Parathyroid adenoma (tissue), 2 donors: ENCODE results near the gene OTOG.

Experiments used
- H2AFZ ChIP-seq: fragments of 300-600 bp; sonication (generic); one replicate; pipeline ENCODE4 v1.7.0; 2017; ENCODE audit warnings: antibody characterized with exemption, mild to moderate bottlenecking
- H3K27ac ChIP-seq: fragments of 300-600 bp; sonication (generic); one replicate; pipeline ENCODE4 v1.7.0; 2017
- H3K27me3 ChIP-seq: fragments of 300-600 bp; sonication (generic); one replicate; pipeline ENCODE4 v1.7.0; 2017; ENCODE audit warnings: low read length; ENCODE audit not compliant: control insufficient read depth, insufficient read depth
- H3K36me3 ChIP-seq: fragments of 300-600 bp; sonication (generic); one replicate; pipeline ENCODE4 v1.7.0; 2017; ENCODE audit warnings: low read length; ENCODE audit not compliant: control insufficient read depth, insufficient read depth
- H3K4me1 ChIP-seq: fragments of 300-600 bp; sonication (generic); one replicate; pipeline ENCODE4 v1.7.0; 2017; ENCODE audit warnings: control low read depth
- H3K4me2 ChIP-seq: fragments of 300-600 bp; sonication (generic); one replicate; pipeline ENCODE4 v1.7.0; 2017; ENCODE audit warnings: low read length
- H3K4me3 ChIP-seq: fragments of 300-600 bp; sonication (generic); one replicate; pipeline ENCODE4 v1.7.0; 2017; ENCODE audit warnings: low read depth, low read length
- H3K79me2 ChIP-seq: fragments of 300-600 bp; sonication (generic); one replicate; pipeline ENCODE4 v1.7.0; 2017; ENCODE audit warnings: control low read depth
- H3K9ac ChIP-seq: fragments of 300-600 bp; sonication (generic); one replicate; pipeline ENCODE4 v1.7.0; 2017; ENCODE audit warnings: mild to moderate bottlenecking
- H3K9me3 ChIP-seq: fragments of 300-600 bp; sonication (generic); one replicate; pipeline ENCODE4 v1.7.0; 2017; ENCODE audit warnings: low read length; ENCODE audit not compliant: control insufficient read depth
- TF ChIP-seq, protein P1 (sequence below): fragments of 300-600 bp; sonication (generic); IDR thresholded peaks from one replicate; pipeline ENCODE4 v1.7.0; 2017; ENCODE audit warnings: antibody characterized with exemption, mild to moderate bottlenecking
- donor health status: primary hyperparathyroidism.

Gene OTOG

DNA sequence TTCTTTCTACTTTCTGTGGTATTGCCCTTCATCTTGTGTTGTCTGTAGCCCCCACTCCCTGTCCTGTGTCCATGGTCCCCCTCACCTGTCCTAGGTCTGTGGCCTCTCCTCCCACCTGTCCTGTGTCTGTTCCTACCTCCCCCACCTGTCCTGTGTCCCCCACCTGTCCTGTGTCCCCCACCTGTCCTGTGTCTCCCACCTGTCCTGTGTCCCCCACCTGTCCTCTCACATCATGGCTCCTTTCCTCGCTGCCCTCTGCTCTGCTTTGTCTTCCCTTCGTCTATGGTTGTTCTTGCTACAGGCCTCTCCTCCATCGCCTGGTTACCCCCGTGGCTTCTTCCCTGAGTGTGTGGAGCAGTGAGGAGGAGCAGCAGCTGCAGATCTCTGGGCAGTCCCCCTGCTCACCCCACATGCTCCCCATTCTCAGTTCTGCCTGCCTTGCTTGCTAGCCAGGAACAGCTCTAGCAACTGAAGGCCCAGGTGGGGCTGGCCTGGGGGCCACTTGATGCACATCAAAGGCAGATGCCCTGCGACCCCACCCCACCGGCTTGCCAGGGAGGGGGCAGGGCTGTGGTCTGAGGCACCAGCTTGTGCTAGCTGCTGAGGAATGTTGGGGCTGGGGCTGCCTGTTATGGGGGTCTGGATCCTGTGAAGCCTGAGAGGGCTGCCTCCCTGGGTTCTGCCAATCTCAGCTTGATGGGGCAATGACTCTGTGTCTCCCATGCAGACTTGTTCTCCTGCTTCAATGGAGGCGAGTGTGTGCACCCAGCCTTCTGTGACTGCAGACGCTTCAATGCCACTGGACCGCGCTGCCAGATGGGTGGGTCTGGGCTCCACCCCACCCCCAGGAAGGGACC, 5.6 kb downstream of the OTOG start:
- no peak overlapping the region for H3K4me2 ChIP-seq
- H3K9me3 ChIP-seq, result no peaks in the 10 kb centered on the region
- H3K9ac ChIP-seq, result no peak overlapping the region
- no peaks in the 10 kb centered on the region for H3K27me3 ChIP-seq
- no peak overlapping the region for H3K27ac ChIP-seq
- no peak overlapping the region for H3K4me3 ChIP-seq
- H3K36me3 ChIP-seq, result no peaks in the 10 kb centered on the region
- H2AFZ ChIP-seq, result no peak overlapping the region
- no peaks in the 10 kb centered on the region for H3K79me2 ChIP-seq
- TF ChIP-seq, protein P1, sequence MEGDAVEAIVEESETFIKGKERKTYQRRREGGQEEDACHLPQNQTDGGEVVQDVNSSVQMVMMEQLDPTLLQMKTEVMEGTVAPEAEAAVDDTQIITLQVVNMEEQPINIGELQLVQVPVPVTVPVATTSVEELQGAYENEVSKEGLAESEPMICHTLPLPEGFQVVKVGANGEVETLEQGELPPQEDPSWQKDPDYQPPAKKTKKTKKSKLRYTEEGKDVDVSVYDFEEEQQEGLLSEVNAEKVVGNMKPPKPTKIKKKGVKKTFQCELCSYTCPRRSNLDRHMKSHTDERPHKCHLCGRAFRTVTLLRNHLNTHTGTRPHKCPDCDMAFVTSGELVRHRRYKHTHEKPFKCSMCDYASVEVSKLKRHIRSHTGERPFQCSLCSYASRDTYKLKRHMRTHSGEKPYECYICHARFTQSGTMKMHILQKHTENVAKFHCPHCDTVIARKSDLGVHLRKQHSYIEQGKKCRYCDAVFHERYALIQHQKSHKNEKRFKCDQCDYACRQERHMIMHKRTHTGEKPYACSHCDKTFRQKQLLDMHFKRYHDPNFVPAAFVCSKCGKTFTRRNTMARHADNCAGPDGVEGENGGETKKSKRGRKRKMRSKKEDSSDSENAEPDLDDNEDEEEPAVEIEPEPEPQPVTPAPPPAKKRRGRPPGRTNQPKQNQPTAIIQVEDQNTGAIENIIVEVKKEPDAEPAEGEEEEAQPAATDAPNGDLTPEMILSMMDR, result no peak
- H3K4me1 ChIP-seq, result no peaks in the 10 kb centered on the region

DNA sequence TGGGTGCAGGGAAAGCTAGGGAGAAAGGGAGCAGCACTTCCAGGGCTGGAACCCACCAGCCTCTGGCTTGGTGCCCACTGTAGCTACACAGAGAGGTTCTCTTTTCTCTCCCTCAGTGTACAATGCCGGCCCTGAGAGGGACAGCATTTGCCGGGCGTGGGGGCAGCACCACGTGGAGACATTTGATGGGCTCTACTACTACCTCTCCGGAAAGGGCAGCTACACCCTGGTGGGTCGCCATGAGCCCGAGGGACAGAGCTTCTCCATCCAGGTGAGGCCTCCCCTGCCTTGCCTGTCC, 6.1 kb downstream of the OTOG start:
- Histone ChIP-seq H3K27ac (no peak overlapping the region), H3K4me1 (no peaks in the 10 kb centered on the region), H3K27me3 (no peaks in the 10 kb centered on the region), H3K9me3 (no peaks in the 10 kb centered on the region), H3K4me3 (no peak overlapping the region), H2AFZ (no peak overlapping the region), H3K9ac (no peak overlapping the region), H3K36me3 (no peaks in the 10 kb centered on the region), H3K4me2 (no peak overlapping the region), H3K79me2 (no peaks in the 10 kb centered on the region)
- TF ChIP-seq, protein P1, result no peak

DNA sequence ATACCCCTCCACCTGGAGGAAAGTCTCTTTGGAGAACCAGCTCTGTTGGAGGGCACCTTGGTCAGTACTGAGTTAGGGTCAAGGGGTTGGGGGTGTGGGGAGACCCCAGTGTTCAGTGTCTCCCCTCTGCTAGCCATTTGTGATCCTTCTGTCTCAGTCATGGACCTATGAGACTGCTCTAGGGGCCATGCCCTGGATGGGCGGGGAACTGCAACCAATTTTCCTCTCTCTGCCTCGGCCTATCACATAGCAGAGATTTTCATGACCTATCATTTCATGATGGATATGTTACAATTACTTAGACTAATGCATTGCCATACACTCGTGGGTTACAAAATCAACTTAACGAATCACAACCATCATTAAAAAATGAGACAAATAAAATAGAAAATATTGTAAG, 7.4 kb downstream of the OTOG start:
- H3K9ac ChIP-seq, result no peak overlapping the region
- no peaks in the 10 kb centered on the region for H3K9me3 ChIP-seq
- TF ChIP-seq, protein P1, result no peak
- no peaks in the 10 kb centered on the region for H3K79me2 ChIP-seq
- no peaks in the 10 kb centered on the region for H3K4me1 ChIP-seq
- H3K27ac ChIP-seq, result no peak overlapping the region
- H3K4me3 ChIP-seq, result no peak overlapping the region
- H3K4me2 ChIP-seq, result no peak overlapping the region
- H2AFZ ChIP-seq, result no peak overlapping the region
- no peaks in the 10 kb centered on the region for H3K36me3 ChIP-seq
- H3K27me3 ChIP-seq, result no peaks in the 10 kb centered on the region

DNA sequence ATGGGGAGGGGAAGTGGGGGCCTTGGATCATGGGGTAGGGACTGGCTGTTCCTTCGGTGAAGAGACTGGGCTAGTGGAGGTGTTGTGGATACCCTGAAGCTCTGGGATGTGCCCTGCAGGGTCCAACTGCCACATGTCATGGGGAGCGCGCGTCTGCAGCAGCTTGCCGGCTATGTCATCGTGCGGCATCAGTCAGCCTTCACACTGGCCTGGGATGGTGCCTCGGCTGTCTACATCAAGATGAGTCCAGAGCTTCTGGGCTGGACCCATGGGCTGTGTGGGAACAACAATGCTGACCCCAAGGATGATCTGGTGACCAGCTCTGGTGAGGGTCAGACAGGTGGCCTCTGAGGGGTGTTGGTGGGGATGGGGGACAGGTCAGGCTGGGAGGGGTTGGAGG, 9.9 kb downstream of the OTOG start:
- TF ChIP-seq, protein P1, result no peak
- H3K27ac ChIP-seq, result no peak overlapping the region
- H3K36me3 ChIP-seq, result no peaks in the 10 kb centered on the region
- no peaks in the 10 kb centered on the region for H3K27me3 ChIP-seq
- no peak overlapping the region for H3K4me2 ChIP-seq
- H3K9ac ChIP-seq, result no peak overlapping the region
- H3K4me3 ChIP-seq, result no peak overlapping the region
- no peak overlapping the region for H2AFZ ChIP-seq
- H3K4me1 ChIP-seq, result no peaks in the 10 kb centered on the region
- H3K9me3 ChIP-seq, result no peaks in the 10 kb centered on the region
- H3K79me2 ChIP-seq, result no peaks in the 10 kb centered on the region
